Neutrophil (primary cell): ENCODE measurements around the gene TDP1.

Source experiments
- H3K27ac ChIP-seq: fragments of 200-600 bp; sonication (generic); 2 replicates; pipeline ENCODE4 v1.5.1; 2016; ENCODE audit warnings: mild to moderate bottlenecking, moderate library complexity
- H3K27me3 ChIP-seq: fragments of 200-600 bp; sonication (generic); 2 replicates; pipeline ENCODE4 v1.6.0; 2016; ENCODE audit warnings: mild to moderate bottlenecking
- H3K36me3 ChIP-seq: fragments of 200-600 bp; sonication (generic); 2 replicates; pipeline ENCODE4 v1.5.1; 2017
- H3K4me1 ChIP-seq, 2 experiments: fragments of 200-600 bp in 1 of 2; sonication (generic) in 1 of 2; 1 replicate in 1 of 2; 2 replicates in 1 of 2; pipeline versions ENCODE4 v1.5.1 to v1.6.1; 2013 to 2016; ENCODE audit warnings: low read depth in 1 of 2, low read length in 1 of 2, mild to moderate bottlenecking in 1 of 2, moderate library complexity in 1 of 2; ENCODE audit not compliant: control insufficient read depth in 1 of 2, insufficient read depth in 1 of 2
- H3K4me3 ChIP-seq, 2 experiments: fragments of 200-600 bp in 1 of 2; sonication (generic) in 1 of 2; 1 replicate in 1 of 2; 2 replicates in 1 of 2; pipeline ENCODE4 v1.5.1; 2013 to 2016; ENCODE audit warnings: low read depth in 1 of 2, low read length in 1 of 2, mild to moderate bottlenecking in 1 of 2, moderate library complexity in 1 of 2
- H3K9me3 ChIP-seq: fragments of 200-600 bp; sonication (generic); 2 replicates; pipeline ENCODE4 v1.5.1; 2016
- TF ChIP-seq, protein P1 (sequence below): fragments of 200-600 bp; sonication (generic); IDR thresholded peaks from 2 replicates; pipeline ENCODE4 v1.5.1; 2016; ENCODE audit warnings: antibody characterized with exemption

Gene TDP1

GRCh38 chr14:89947344-89947743, 8.4 kb upstream of the TDP1 start:
- H3K4me1 ChIP-seq: no peaks in the 10 kb centered on the region
- H3K9me3 ChIP-seq: no peaks in the 10 kb centered on the region
- no peak overlapping the region for H3K27ac ChIP-seq
- H3K36me3 ChIP-seq: no peaks in the 10 kb centered on the region
- H3K27me3 ChIP-seq: no peaks in the 10 kb centered on the region
- H3K4me3 ChIP-seq: no peak overlapping the region
- TF ChIP-seq, protein P1, sequence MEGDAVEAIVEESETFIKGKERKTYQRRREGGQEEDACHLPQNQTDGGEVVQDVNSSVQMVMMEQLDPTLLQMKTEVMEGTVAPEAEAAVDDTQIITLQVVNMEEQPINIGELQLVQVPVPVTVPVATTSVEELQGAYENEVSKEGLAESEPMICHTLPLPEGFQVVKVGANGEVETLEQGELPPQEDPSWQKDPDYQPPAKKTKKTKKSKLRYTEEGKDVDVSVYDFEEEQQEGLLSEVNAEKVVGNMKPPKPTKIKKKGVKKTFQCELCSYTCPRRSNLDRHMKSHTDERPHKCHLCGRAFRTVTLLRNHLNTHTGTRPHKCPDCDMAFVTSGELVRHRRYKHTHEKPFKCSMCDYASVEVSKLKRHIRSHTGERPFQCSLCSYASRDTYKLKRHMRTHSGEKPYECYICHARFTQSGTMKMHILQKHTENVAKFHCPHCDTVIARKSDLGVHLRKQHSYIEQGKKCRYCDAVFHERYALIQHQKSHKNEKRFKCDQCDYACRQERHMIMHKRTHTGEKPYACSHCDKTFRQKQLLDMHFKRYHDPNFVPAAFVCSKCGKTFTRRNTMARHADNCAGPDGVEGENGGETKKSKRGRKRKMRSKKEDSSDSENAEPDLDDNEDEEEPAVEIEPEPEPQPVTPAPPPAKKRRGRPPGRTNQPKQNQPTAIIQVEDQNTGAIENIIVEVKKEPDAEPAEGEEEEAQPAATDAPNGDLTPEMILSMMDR: no peak

DNA sequence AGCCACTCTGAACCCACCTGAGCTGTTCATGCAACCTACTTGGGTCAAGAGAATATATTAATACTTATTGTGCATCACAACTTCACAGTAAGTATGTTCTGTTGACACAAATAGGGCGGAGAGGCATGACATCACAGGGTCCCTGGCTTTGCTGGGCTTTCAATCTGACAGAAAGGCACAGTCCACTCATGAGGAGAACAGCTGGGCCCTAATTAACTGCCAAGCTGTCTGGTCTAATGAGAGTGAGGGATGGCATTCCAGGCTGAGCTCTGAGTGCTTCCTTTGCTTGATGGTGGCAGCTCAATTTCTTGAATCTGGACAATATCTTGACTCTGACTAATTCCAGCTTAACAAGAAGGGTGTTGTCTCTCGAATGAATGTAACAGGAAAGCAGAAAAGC, 3.2 kb upstream of the TDP1 start:
- no peak overlapping the region for H3K27ac ChIP-seq
- no peaks in the 10 kb centered on the region for H3K9me3 ChIP-seq
- no peaks in the 10 kb centered on the region for H3K36me3 ChIP-seq
- peaks cover 20 to 26% of the 10 kb centered on the region in 2 experiments for H3K4me1 ChIP-seq
- H3K4me3 ChIP-seq: no peak overlapping the region
- H3K27me3 ChIP-seq: no peaks in the 10 kb centered on the region
- TF ChIP-seq, protein P1: no peak

- Histone ChIP-seq H3K4me1 (peaks cover 20 to 27% of the 10 kb centered on the region in 2 experiments), H3K4me3 (no peak overlapping the region), H3K9me3 (no peaks in the 10 kb centered on the region), H3K36me3 (no peaks in the 10 kb centered on the region), H3K27ac (no peak overlapping the region), H3K27me3 (no peaks in the 10 kb centered on the region)
- TF ChIP-seq, protein P1: no peak
These were observed 2.1 kb upstream of the TDP1 start for GRCh38 chr14:89953602-89954001.

GRCh38 chr14:89954070-89955021, 1.4 kb upstream of the TDP1 start, which contains the start of gene EFCAB11:
TSS of gene EFCAB11 (minus strand) at chr14:89954730. CDS start at chr14:89954660, 70 bp downstream.
- TF ChIP-seq, protein P1: peak; percentile 43
- H3K36me3 ChIP-seq: no peaks in the 10 kb centered on the region
- H3K4me1 ChIP-seq: peaks cover 20 to 27% of the 10 kb centered on the region in 2 experiments
- H3K27ac ChIP-seq: peak within 1 kb of the TSS; percentile 91
- no peaks in the 10 kb centered on the region for H3K9me3 ChIP-seq
- peak within 1 kb of the TSS; percentile 90 to 91 for H3K4me3 ChIP-seq
- no peaks in the 10 kb centered on the region for H3K27me3 ChIP-seq

- Histone ChIP-seq H3K9me3 (no peaks in the 10 kb centered on the region), H3K4me1 (peaks cover 20 to 27% of the 10 kb centered on the region in 2 experiments), H3K27ac (peak overlapping the region; percentile 91), H3K4me3 (peak overlapping the region; percentile 90 to 91), H3K27me3 (no peaks in the 10 kb centered on the region), H3K36me3 (no peaks in the 10 kb centered on the region)
- TF ChIP-seq, protein P1: no peak
These were observed 544 bp upstream of the TDP1 start for GRCh38 chr14:89955022-89955744.
